Subcutaneous adipose tissue (tissue), 4 donors: ENCODE results near the gene PCSK5. TPM values are rescaled to one million over a fixed set of nuclear protein-coding genes. Genes with fewer than 3 reads are reported as not detected.

Source experiments
- CTCF ChIP-seq: fragments of 450-650 bp; IDR thresholded peaks from one replicate; pipeline ENCODE4 v1.5.1; 2016; ENCODE audit warnings: low read depth, mild to moderate bottlenecking, control low read depth, antibody characterized with exemption, moderate library complexity
- total RNA-seq, 4 donors: library from RNA; depleted of rRNA; stranded (reverse); fragments of >200 nt; gene quantifications; one replicate each; pipeline ENCODE4 v1.1.0, GENCODE V29; 2016

The PCSK5 gene
- total RNA-seq, 4 donors from 2014 or later: 18.4 to 36.4 (median 20.1) TPM

GRCh38 chr9:75921391-75922127 is 31.1 kb downstream of the PCSK5 start:
- no peak for TF ChIP-seq CTCF

GRCh38 chr9:75926385-75926784 is 35.9 kb downstream of the PCSK5 start:
- TF ChIP-seq CTCF: no peak

GRCh38 chr9:75927356-75927755 is 36.9 kb downstream of the PCSK5 start:
- TF ChIP-seq CTCF: no peak

GRCh38 chr9:75930190-75930589 is 39.7 kb downstream of the PCSK5 start:
- TF ChIP-seq CTCF: no peak

GRCh38 chr9:75930730-75931321 is 40.4 kb downstream of the PCSK5 start:
- no peak for TF ChIP-seq CTCF

- TF ChIP-seq CTCF: no peak
Observed at GRCh38 chr9:75933982-75934381, 43.5 kb downstream of the PCSK5 start.

GRCh38 chr9:75935591-75935990 is 45.1 kb downstream of the PCSK5 start:
- TF ChIP-seq CTCF: no peak
